ENCODE data around the gene SLC15A4. TPM values are rescaled to one million over a fixed set of nuclear protein-coding genes. Genes with fewer than 3 reads are reported as not detected.

Gene SLC15A4
- total RNA-seq, 2 experiments from 2014 or later = 26.4 to 26.8 TPM

- Mint-ChIP-seq H3K4me1 (ENCODE audit: low read depth) (peaks cover 60% of the 10 kb centered on the region), H3K27ac (no peak overlapping the region)
These were observed 9.1 kb downstream of the SLC15A4 start for GRCh38 chr12:128814411-128815261.

DNA sequence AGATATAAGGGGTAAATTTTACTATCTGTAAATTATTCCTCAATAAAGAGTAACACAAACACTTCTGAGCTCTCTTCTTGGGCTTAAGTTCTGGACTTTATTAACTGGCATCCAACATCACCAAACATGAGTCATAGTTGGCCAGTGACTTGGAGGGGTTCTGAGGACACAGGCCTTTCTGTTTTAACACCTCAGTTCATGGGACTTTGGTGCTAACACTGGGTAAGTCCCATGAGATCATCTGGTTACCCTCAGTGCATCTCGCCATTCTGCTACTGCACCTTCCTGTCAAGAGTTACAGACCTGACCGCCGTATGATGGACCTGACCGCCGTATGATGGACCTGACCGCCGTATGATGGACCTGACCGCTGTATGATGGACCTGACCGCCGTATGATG lies 9.9 kb downstream of the SLC15A4 start:
- ChIA-PET CTCF (no interaction called here), POLR2A (no interaction called here)
- Mint-ChIP-seq H3K4me3 (no peak overlapping the region), H3K4me1 (ENCODE audit: low read depth) (peaks cover 58% of the 10 kb centered on the region), H3K27ac (no peak overlapping the region), H3K9me3 (no peaks in the 10 kb centered on the region), H3K36me3 (ENCODE audit: low read depth) (peaks cover 33% of the 10 kb centered on the region), H3K27me3 (no peaks in the 10 kb centered on the region)
- DNase-seq = no peak
- intact Hi-C loops (cut with micrococcal nuclease) = no loop called here
- peak; percentile 48 for ATAC-seq
- TF ChIP-seq CTCF (IDR thresholded peaks at IDR 0.05) = no peak

More at GRCh38 chr12:128814411-128815261, 9.1 kb downstream of the SLC15A4 start:
- intact Hi-C loops (cut with micrococcal nuclease) = no loop called here
- no peak for ATAC-seq
- H3K36me3 Mint-ChIP-seq (ENCODE audit: low read depth) = peaks cover 34% of the 10 kb centered on the region
- ChIA-PET POLR2A (no interaction called here), CTCF (no interaction called here)
- no peak for TF ChIP-seq CTCF (IDR thresholded peaks at IDR 0.05)
- DNase-seq = no peak
- no peak overlapping the region for H3K4me3 Mint-ChIP-seq
- no peaks in the 10 kb centered on the region for H3K27me3 Mint-ChIP-seq
- no peaks in the 10 kb centered on the region for H3K9me3 Mint-ChIP-seq

DNA sequence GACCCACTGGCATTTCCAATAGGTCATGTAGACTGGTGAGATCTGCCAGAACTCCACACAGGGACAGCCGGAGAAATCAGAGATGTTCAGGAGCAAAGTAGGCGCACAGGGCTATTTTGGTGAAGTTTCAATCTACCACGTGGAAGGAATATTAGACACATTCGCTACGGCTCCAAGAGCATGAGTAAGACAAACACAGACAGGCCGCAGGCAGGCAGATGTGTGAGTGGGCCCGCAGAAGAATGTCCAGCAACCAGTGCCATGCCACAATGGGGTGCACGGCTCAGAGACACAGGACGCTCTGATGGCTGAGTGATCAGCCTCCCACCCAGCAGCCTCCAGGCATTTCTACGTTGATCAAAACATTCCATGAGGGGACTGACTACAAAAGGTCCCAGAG lies 10.4 kb downstream of the SLC15A4 start:
- Mint-ChIP-seq H3K4me1 (ENCODE audit: low read depth) (peaks cover 55% of the 10 kb centered on the region), H3K36me3 (ENCODE audit: low read depth) (peaks cover 37% of the 10 kb centered on the region), H3K9me3 (no peaks in the 10 kb centered on the region), H3K4me3 (no peak overlapping the region), H3K27ac (no peak overlapping the region), H3K27me3 (no peaks in the 10 kb centered on the region)
- no peak for TF ChIP-seq CTCF (IDR thresholded peaks at IDR 0.05)
- ChIA-PET CTCF (no interaction called here), POLR2A (no interaction called here)
- intact Hi-C loops (cut with micrococcal nuclease) = no loop called here
- no peak for DNase-seq
- no peak for ATAC-seq

DNA sequence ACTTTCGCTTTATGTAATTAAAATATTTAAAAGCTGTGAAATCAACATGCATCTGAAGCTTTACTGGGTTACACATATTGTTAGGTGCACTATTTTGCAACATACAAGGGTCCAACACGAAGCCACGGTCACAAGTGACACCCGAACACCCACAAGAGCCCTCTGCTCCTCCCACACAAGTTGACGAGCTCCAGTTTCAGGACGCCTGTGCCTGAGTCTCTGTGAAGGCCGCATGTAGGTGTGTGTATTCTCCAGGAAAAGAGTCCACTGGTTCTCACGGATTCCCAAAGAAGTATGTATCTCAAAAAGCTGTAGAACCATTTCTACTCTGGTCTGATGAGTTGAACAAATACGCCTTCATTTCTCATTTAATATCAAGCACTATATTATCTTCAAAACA lies 12.0 kb downstream of the SLC15A4 start:
- no peaks in the 10 kb centered on the region for H3K27me3 Mint-ChIP-seq

More for the DNA sequence above, 12.0 kb downstream of the SLC15A4 start:
- Mint-ChIP-seq H3K27ac (peak overlapping the region; percentile 49), H3K9me3 (no peaks in the 10 kb centered on the region), H3K4me1 (ENCODE audit: low read depth) (peaks cover 40% of the 10 kb centered on the region), H3K4me3 (no peak overlapping the region), H3K36me3 (ENCODE audit: low read depth) (peaks cover 41% of the 10 kb centered on the region)
- intact Hi-C loops (cut with micrococcal nuclease) = no loop called here
- TF ChIP-seq CTCF (IDR thresholded peaks at IDR 0.05) = no peak
- POLR2A ChIA-PET = no interaction called here
- ATAC-seq (no peak), DNase-seq (no peak)
- CTCF ChIA-PET = interaction anchor here (1.4 kb wide), 1 partner anchor 10 kb away, joined by 3 read pairs; no protein-coding TSS in a partner anchor
